NK-92 (cell line): ENCODE measurements around the gene LNPEP.

Experiments used
- DNase-seq: peaks from one replicate; lab custom pipeline; 2025; ENCODE audit not compliant: unreplicated experiment; lab: John Stamatoyannopoulos, UW

Gene LNPEP

GRCh38 chr5:96957254-96958049, 21.6 kb downstream of the LNPEP start:
- DNase-seq, result no peak

- no peak for DNase-seq
Measured at GRCh38 chr5:96958977-96959376, 23.1 kb downstream of the LNPEP start.

- DNase-seq, result no peak
Measured at GRCh38 chr5:96961053-96961452, 25.2 kb downstream of the LNPEP start.

GRCh38 chr5:96962540-96962991, 26.7 kb downstream of the LNPEP start:
- DNase-seq, result no peak

- DNase-seq, result no peak
Measured at GRCh38 chr5:96963267-96963666, 27.4 kb downstream of the LNPEP start.

- no peak for DNase-seq
Measured at GRCh38 chr5:96966801-96967200, 30.9 kb downstream of the LNPEP start.

- no peak for DNase-seq
Measured at GRCh38 chr5:96967400-96967799, 31.5 kb downstream of the LNPEP start.

GRCh38 chr5:96968074-96968473, 32.2 kb downstream of the LNPEP start:
- DNase-seq, result no peak

GRCh38 chr5:96968614-96969013, 32.7 kb downstream of the LNPEP start:
- no peak for DNase-seq

- DNase-seq, result no peak
Measured at GRCh38 chr5:96969366-96969765, 33.5 kb downstream of the LNPEP start.

- no peak for DNase-seq
Measured at GRCh38 chr5:96972599-96973334, 36.9 kb downstream of the LNPEP start.

- DNase-seq, result no peak
Measured at GRCh38 chr5:96973532-96974401, 37.9 kb downstream of the LNPEP start.

- no peak for DNase-seq
Measured at GRCh38 chr5:96975656-96976055, 39.8 kb downstream of the LNPEP start.

GRCh38 chr5:96977228-96977627, 41.3 kb downstream of the LNPEP start:
- no peak for DNase-seq

- no peak for DNase-seq
Measured at GRCh38 chr5:96978812-96979449, 43.1 kb downstream of the LNPEP start.

GRCh38 chr5:96984506-96985192, 48.8 kb downstream of the LNPEP start:
- DNase-seq, result no peak

- no peak for DNase-seq
Measured at GRCh38 chr5:96986450-96986849, 50.6 kb downstream of the LNPEP start.

GRCh38 chr5:96990102-96990501, 54.2 kb downstream of the LNPEP start:
- DNase-seq, result no peak

GRCh38 chr5:96991708-96992107, 55.8 kb downstream of the LNPEP start:
- no peak for DNase-seq

- no peak for DNase-seq
Measured at GRCh38 chr5:96993760-96994159, 57.9 kb downstream of the LNPEP start.
